GM08714 (cell line): Measurements from ENCODE around the gene OSBPL3.
A peak's percentile ranks its signal among the peaks of the same experiment; 100 is the strongest.

Experiments used
- H3K4me3 ChIP-seq: fragments of 200-500 bp; sonication (Bioruptor generic); 2 replicates; pipeline ENCODE4 v1.5.1; 2014; ENCODE audit warnings: mild to moderate bottlenecking, low read length, inconsistent platforms
- ZNF274 ChIP-seq: IDR thresholded peaks from 2 replicates; pipeline ENCODE4 v1.6.1; 2012; ENCODE audit warnings: mild to moderate bottlenecking, low read depth, low read length

The OSBPL3 gene

DNA sequence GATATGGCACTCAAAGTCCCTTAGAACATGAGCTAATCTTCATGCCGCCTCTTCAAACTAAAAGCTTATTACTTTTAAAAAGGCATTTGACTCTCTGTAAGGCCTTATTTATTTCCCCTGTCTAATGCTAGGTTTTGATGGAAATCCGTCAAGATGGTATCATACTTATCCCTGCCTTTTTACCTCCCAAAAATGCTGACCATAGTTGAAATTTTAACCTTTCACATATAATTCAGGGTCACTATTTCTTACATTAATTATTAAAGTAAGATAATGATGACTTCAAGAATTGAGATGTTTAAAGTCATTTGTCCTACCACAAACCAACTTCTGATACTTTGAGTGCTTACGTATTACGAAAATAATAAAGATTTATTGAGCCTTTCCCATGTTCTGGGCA lies 12.3 kb upstream of the OSBPL3 start:
- no peak for TF ChIP-seq ZNF274

DNA sequence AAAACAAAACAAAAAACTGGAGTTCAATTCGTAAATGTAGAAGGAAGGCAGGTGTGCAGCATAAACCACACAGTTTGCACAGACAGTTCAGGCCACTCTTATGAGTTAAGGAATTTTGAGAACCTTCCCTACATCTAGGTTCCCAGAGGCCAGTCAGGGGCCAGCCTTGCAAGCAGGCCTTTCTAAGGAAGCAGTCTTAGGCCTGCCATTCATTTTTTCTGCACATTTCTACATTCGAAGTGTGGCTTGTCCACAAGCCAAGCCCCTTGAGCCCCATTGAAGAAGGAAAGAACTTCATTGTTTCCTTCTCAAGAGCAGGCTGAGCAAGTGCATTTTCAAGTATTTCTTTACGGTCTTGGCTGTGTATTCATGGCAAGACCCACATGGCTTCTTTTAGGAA lies 11.4 kb upstream of the OSBPL3 start:
- TF ChIP-seq ZNF274, result no peak
- H3K4me3 ChIP-seq, result no peak overlapping the region

More for the DNA sequence above, 12.3 kb upstream of the OSBPL3 start:
- no peak overlapping the region for H3K4me3 ChIP-seq

DNA sequence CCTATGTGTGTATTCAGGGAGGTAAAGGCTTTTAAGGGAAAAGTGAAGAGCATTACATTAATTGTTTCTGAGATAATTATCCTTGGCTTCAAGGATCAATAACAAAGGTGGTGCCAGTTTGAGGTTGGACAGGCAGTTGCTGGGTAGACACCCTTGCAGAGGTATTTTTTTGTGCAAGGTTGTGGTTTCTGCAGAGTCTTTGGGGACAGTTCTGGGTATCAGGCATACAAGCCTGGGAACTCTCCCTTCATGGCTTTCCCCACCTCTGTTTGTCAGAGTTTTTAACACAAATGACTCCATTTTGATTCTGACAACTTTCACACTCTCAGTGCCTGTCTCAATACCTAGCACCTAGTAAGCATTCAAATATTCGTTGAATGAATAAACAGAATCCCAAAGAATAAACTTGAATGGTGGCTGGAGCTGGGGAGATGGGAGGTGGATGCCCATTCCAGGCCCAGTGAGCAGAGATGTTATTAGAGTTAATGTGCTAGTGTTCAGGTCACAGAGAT lies 7.4 kb upstream of the OSBPL3 start:
- no peak overlapping the region for H3K4me3 ChIP-seq
- TF ChIP-seq ZNF274, result no peak

DNA sequence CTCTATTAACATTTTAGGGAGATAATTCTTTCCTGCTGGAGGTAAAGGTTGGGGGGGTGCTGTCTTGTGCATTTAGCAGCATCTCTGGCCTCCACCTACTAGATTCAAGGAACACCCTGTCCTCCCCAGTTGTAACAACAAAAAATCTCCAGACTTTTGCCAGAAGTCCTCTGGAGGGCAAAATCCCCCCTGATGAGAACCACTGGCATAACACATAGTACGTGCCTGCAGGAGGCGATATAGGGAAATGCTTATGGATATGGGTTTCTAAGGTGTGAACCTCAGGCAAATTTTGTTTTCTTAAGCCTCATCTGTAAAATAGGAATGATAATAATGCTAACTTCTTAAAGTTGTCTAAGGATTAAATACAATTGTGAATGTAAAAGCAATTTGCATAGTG lies 2.9 kb upstream of the OSBPL3 start:
- no peak overlapping the region for H3K4me3 ChIP-seq
- no peak for TF ChIP-seq ZNF274

DNA sequence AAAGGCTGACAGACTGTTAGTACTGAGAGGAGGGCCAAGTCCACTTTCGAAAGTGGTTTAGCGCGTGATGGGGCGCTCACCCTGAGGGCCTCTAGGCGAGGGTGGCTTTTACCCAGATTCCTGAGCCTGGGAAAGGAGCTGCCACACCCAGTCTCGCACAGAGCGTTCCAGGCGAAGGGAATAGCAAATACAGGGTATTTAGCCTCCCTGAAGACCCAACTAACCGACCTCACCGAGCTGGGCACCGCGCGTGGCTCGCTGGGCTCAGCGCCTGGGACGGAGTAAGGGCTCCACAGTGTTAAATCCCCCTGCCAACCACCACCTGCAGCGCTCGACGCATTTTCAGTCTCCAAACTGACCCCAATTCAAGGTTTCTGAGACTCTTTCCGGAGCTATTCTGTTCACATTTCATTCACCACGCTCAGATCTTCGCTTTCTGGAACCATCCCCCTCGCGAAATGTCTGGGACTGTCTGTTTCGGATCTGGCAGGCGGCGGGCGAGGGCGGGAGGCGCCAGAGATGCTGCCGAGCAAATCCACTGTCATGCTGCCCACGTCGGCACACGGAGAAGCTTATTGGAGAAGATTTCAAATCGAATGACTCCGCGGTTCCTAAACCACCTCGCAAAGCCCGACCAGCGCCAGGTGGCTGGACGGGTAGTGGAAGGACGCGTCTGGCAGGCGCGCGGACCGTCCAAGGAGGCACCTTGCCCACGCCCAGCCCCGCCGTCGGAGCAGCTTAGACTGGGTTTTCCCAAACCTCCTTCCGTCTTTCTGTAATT lies 1.4 kb upstream of the OSBPL3 start:
- peak overlapping the region; percentile 71; the same call in 1 of the 2 replicates for H3K4me3 ChIP-seq
- no peak for TF ChIP-seq ZNF274

DNA sequence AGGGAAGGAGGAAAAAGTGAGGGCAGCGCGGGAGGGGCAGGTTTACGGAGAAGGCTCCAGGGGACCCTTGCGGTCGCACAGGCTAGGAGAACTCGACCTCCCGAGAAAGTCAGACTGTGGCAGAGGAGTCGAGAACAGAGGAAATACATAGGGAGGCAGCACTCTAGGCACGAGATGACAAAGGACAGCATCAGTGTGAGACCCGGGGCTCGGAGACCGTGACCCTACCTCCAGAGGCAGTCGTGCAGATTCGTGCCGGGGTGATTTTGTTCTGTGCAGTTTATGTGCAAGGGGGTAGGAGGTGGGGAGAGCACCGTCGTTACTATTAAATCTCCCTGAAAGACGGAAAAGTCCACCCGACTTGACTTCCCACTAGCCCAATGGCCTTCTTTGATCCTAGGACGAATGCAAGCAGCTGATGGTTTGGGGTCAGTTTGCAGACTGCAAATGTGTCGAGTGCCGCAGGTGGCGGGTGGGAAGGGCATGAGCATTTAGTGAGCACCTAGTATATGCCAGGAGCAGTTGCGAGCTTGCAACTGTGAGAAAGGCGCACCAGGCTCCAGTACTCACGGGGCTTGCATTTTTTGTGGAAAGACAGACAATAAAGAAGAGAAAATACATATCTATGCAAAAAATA lies 674 bp upstream of the OSBPL3 start:
- TF ChIP-seq ZNF274, result no peak
- peak overlapping the region; percentile 71 for H3K4me3 ChIP-seq

DNA sequence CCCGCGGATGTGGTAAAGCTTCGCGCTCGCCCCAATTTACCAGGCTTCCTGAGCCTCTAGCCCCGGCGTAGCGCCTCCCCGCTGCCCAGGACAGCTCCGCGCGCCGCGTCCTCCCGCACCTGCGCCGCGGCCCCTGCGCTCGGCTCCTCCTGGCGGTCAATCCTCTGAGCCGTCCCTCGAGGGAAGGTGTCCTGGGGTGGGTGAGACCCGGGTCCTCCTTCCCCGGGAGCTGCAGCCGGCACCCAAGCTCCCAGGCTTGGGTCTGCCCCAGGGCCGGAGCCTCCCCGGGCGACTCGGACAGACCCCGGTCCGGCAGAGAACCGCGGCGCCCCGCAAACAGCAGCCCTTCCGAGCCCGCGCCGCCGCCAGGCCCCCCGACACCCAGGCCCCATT lies 512 bp downstream of the OSBPL3 start:
- H3K4me3 ChIP-seq, result peak overlapping the region; percentile 81
- TF ChIP-seq ZNF274, result no peak

DNA sequence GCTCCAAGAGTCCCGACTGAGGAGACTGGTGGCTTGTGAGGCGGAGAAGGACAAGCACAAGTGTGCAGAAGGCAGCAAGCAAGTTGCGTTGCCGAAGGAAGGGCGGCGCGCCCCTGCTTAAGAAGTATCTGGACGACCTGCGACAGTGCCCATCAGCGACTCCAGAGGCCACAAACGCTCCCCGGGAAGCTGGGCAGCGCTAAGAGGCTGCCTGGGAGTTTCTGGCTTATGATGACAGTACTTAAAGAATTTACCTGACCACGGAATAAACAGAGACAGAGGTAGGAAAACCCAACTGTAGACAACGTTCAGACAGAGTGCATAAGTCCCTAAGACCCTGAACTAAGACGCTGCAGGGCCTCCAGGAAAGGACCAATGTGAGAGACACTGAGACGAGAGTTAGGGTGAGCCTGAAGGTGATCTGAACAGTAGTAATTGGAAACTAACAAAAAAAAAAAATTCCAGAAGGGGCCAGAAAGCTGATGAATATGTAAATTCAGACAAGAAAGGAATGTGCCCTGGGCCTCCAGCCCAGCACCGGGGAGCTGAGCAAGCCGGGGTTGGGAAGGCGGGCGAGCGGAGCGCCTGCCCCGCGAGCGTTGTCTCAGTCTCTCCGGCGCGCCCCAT lies 1.0 kb downstream of the OSBPL3 start:
- no peak for TF ChIP-seq ZNF274
- peak overlapping the region; percentile 81 for H3K4me3 ChIP-seq

DNA sequence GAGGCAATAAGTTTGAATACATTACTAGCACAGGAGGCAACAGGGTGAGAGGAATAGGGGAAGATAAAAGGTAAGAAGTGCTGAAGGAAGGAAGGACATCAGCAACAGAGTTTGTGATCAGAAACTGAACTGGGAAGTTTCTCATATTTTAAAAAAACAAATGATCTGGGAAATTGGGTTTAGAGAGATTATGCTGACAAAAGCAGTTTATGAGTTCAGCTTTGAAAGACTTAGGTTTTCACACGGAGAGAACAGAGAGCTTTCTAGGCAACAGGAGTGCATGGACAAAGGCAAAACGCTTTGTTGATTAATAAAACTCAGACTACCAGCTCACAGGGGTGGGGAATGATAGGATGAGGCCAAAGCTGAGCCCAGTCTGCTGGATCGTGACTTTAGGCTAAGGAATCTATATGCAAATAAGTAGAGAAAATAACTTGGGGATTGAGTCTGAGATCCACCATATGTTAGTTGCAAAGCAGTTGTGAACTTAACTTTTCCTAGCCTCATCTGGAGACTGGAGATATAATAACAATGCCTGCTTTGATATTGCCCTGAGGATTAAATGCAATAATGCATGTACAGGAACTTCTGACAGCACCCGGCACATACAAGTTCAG lies 4.2 kb downstream of the OSBPL3 start:
- TF ChIP-seq ZNF274, result no peak
- no peak overlapping the region for H3K4me3 ChIP-seq

DNA sequence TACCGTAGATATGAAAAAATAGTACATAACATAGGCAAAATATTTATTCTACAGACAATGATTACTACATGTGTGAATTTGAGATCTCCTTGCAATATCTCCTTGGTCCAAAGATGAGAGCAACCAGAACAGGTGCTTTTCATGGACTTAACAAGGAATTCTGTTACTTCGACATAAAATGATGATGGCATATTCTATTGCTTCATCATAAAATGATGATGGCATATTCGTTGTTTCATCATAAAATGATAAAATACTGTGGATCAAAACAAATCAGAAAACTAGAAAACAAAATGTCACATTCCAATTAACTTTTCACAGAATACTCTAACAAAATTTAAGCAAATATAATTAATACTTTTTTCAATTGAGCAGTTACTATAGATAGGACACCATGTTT lies 4.8 kb downstream of the OSBPL3 start:
- no peak for TF ChIP-seq ZNF274
- no peak overlapping the region for H3K4me3 ChIP-seq

DNA sequence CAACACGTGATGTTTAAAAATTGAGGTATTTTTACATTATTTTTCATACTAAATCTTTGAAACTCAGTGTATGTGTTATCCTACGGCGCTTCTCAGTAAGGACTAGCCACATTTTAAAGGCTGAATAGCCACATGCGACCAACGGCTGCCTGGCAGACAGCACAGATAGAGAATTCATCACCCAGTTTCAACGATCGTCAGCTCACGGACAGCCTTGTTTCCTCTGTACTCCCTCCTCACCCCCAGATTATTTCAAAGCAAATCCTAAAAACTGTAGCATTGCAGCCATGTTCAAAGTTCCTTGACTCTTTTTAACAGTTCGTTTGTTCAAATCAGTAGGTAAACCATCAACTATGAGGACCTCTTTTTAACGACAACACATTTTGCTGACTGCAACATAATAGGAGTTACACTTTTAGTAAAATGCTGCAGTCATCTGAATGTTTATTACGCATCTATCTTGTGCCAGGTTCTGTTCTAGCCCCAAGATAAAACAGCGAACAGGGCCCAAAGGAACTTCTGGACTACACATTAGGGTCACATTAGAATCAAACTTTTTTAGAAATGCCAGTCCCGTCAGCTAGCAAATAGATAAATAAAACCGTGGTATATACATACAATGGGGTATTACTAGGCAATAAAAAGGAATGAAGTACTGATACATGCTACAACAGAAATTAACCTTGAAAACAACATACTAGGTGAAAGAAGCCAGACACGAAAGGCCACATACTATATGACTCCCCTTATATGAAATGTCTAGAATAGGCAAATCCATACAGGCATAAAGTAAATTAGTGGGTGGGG lies 5.7 kb downstream of the OSBPL3 start:
- TF ChIP-seq ZNF274, result no peak

DNA sequence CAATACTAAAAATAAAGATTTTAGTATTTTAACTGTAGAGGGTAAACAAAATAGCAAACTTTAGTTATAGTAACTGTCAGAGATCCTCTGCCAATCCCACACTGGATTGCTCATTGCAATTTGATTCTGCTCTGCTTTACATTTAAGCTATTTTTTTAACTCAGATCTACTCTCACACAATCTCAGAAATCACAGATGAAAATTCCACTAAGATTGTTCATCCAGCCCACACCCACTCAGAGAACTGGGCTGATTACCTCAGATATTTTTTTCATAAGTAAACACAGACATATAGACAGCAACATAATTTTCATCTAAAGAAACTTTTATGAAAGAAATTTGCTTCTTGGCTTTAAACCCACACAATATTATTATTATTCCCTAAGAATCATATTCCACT lies 7.0 kb downstream of the OSBPL3 start:
- no peak overlapping the region for H3K4me3 ChIP-seq
- no peak for TF ChIP-seq ZNF274

More for the DNA sequence above, 5.7 kb downstream of the OSBPL3 start:
- no peak overlapping the region for H3K4me3 ChIP-seq

DNA sequence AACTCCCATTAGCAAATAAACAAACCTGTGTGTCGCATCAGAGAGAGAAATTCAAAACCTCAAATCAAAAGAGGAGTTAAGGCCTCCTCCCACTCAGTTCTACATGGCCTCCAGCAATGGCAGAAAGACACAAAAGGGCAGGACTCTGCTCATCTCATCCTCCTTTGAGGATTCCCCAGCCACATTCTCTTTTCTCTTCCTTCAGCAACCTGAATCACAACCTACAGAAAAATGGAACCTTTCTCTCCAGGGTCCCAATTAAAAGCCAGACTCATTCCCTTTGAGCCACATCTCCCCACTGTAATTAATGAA lies 7.9 kb downstream of the OSBPL3 start:
- TF ChIP-seq ZNF274, result no peak
- H3K4me3 ChIP-seq, result no peak overlapping the region
